Mesothelial cell of epicardium (in vitro differentiated cells): ENCODE results near the gene IL10. TPM values are rescaled to one million over a fixed set of nuclear protein-coding genes. Genes with fewer than 3 reads are reported as not detected.

Source experiments
- DNase-seq, 2 experiments: peaks; one replicate each; pipeline ENCODE4 v3.0.0; 2021; ENCODE audit warnings: low spot score in 2 of 2; ENCODE audit not compliant: unreplicated experiment in 2 of 2
- H3K27ac Mint-ChIP-seq: 2 replicates; pipeline ENCODE4 v1.8.0; 2021; ENCODE audit warnings: mixed read lengths
- H3K27me3 Mint-ChIP-seq: 2 replicates; pipeline ENCODE4 v1.8.0; 2021; ENCODE audit warnings: low read depth, mixed read lengths
- H3K36me3 Mint-ChIP-seq: 2 replicates; pipeline ENCODE4 v1.8.0; 2021; ENCODE audit warnings: mixed read lengths
- H3K4me1 Mint-ChIP-seq: 2 replicates; pipeline ENCODE4 v1.8.0; 2021; ENCODE audit warnings: mixed read lengths
- H3K4me3 Mint-ChIP-seq: 2 replicates; pipeline ENCODE4 v1.8.0; 2021; ENCODE audit warnings: mild to moderate bottlenecking, moderate library complexity, mixed read lengths
- H3K9me3 Mint-ChIP-seq: 2 replicates; pipeline ENCODE4 v1.8.0; 2021; ENCODE audit warnings: mixed read lengths
- total RNA-seq: library from RNA; stranded (reverse); gene quantifications from 3 replicates; pipeline ENCODE4 v1.2.1, GENCODE V29; 2021
- TF ChIP-seq, protein P1 (sequence below): fragments of 200-600 bp; sonication (generic); IDR thresholded peaks from one replicate; pipeline ENCODE4 v1.5.0; 2021; ENCODE audit warnings: antibody characterized with exemption; ENCODE audit not compliant: unreplicated experiment

Gene IL10
- not detected in 3 replicates for total RNA-seq

DNA sequence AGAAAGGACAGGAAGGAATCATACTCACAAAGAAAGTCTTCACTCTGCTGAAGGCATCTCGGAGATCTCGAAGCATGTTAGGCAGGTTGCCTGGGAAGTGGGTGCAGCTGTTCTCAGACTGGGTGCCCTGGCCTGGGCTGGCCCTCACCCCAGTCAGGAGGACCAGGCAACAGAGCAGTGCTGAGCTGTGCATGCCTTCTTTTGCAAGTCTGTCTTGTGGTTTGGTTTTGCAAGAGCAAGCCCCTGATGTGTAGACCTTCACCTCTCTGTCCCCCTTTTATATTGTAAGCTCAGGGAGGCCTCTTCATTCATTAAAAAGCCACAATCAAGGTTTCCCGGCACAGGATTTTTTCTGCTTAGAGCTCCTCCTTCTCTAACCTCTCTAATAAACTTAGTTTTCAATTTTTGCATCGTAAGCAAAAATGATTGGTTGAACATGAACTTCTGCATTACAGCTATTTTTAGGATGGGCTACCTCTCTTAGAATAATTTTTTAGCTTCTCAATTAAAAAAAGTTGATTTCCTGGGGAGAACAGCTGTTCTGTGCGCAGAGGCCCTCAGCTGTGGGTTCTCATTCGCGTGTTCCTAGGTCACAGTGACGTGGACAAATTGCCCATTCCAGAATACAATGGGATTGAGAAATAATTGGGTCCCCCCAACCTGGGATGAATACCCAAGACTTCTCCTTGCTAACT is at the start of gene IL10:
Gene IL10, minus strand, starts transcription at position 252 of the 695 bp plus-strand sequence. Its CDS starts 59 bp downstream, at position 193.
- Mint-ChIP-seq H3K4me1 (peaks cover 18% of the 10 kb centered on the region), H3K4me3 (no peak within 1 kb of the TSS), H3K9me3 (no peaks in the 10 kb centered on the region), H3K36me3 (no peaks in the 10 kb centered on the region), H3K27ac (no peak within 1 kb of the TSS), H3K27me3 (peaks cover 26% of the 10 kb centered on the region)
- TF ChIP-seq, protein P1, sequence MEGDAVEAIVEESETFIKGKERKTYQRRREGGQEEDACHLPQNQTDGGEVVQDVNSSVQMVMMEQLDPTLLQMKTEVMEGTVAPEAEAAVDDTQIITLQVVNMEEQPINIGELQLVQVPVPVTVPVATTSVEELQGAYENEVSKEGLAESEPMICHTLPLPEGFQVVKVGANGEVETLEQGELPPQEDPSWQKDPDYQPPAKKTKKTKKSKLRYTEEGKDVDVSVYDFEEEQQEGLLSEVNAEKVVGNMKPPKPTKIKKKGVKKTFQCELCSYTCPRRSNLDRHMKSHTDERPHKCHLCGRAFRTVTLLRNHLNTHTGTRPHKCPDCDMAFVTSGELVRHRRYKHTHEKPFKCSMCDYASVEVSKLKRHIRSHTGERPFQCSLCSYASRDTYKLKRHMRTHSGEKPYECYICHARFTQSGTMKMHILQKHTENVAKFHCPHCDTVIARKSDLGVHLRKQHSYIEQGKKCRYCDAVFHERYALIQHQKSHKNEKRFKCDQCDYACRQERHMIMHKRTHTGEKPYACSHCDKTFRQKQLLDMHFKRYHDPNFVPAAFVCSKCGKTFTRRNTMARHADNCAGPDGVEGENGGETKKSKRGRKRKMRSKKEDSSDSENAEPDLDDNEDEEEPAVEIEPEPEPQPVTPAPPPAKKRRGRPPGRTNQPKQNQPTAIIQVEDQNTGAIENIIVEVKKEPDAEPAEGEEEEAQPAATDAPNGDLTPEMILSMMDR: no peak
- DNase-seq: no peak

DNA sequence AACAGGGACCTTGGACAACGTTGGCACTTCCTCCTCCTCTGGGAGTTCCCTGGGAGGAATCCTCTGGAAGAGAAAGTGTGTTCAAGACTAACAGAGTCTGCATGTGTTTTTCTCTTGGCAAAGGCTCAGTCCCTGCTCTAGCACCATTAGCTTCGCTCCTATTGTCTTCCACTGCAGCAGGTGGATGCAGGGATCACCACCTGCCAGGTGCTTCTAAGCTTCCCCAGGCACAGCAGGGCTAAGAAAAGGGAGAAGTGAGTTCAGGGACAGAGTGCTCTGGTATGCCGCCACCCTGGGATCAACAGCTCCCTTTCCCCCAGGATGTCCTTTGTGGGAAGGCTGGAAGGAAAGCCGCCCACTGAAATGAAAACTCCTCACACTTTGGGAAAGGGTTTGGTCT is 49.2 kb upstream of the IL10 start:
- Mint-ChIP-seq H3K4me1 (peaks cover 11% of the 10 kb centered on the region), H3K27ac (no peak overlapping the region), H3K9me3 (no peaks in the 10 kb centered on the region)

DNA sequence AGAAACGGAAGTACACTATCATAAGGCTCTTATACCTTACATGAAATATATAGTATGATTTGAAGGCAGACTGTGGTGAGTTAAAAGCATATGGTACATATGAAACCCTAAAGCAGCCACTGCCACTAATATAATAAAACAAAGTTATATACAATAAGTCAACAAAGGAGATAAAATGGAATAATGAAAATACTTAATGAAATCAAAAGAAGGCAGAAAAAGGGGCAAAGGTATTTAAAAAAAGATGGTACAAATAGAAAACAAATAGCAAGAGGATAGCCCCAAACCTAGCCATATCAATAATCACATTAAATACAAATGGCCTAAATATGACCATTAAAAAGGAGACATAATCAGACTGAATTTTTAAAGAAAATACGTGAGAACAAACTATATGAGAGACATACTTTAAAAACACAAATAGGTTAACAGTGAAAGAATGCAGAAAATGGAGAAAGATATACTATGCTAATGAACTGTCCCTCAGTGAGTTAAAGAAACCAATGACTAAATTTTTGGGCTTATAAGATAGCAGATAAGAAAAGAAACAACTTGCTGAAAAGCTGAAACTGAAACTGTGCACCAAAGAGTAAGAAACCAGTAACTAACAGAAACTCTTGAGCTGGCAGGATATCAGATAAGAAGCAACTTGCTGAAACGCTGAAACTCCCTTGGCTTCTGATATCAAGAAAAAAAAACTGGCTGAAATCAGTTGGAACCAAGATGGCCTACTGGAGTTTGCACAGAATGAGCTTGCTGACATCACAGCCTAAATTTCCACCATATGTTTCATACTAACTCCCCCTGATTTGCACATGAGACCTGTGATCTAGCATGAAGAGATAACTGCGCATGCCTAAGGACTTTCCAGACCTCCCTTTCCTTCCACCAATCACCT is 44.3 kb upstream of the IL10 start:
- peak overlapping the region; percentile 81 for H3K27ac Mint-ChIP-seq
- H3K27me3 Mint-ChIP-seq: peaks cover 13% of the 10 kb centered on the region
- no peak for DNase-seq
- peaks cover 13% of the 10 kb centered on the region for H3K9me3 Mint-ChIP-seq
- no peak overlapping the region for H3K4me3 Mint-ChIP-seq
- peaks cover 22% of the 10 kb centered on the region for H3K4me1 Mint-ChIP-seq
- TF ChIP-seq, protein P1: no peak
- H3K36me3 Mint-ChIP-seq: no peaks in the 10 kb centered on the region

More for the DNA sequence above, 49.2 kb upstream of the IL10 start:
- H3K36me3 Mint-ChIP-seq: no peaks in the 10 kb centered on the region
- DNase-seq: no peak
- TF ChIP-seq, protein P1: no peak
- H3K4me3 Mint-ChIP-seq: no peak overlapping the region
- peaks cover 19% of the 10 kb centered on the region for H3K27me3 Mint-ChIP-seq

DNA sequence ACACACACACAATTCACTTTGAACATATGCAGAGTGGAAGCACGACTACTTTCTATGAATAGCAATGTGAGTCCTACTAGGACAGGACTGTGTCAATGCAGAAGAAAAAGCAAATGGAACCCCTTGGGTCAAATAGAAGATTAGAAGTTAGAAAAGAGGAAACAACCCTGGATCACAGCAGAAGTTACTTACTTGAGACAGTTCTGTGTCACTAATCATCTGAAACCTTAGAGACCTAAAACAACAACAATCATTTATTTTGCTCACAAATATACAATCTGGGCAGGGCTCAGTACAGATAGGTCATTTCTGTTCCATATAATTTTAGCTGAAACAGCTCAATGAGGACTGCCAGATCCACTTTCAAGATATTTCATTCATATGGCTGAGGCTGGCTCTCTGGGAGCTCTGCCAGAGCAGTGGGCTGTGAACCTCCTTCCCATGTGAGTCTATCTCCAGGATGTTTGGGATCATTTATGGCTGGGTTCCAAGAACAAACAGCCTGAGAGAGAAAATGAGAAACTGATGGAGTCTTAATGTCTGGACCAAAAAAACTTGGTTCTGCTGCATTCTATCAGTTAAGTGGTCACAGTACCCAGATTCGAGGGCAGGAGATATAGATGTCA is 42.5 kb upstream of the IL10 start:
- Mint-ChIP-seq H3K27ac (no peak overlapping the region), H3K4me3 (no peak overlapping the region), H3K27me3 (peaks cover 6% of the 10 kb centered on the region), H3K9me3 (peaks cover 16% of the 10 kb centered on the region), H3K4me1 (peaks cover 22% of the 10 kb centered on the region), H3K36me3 (no peaks in the 10 kb centered on the region)
- TF ChIP-seq, protein P1: no peak
- DNase-seq: no peak

DNA sequence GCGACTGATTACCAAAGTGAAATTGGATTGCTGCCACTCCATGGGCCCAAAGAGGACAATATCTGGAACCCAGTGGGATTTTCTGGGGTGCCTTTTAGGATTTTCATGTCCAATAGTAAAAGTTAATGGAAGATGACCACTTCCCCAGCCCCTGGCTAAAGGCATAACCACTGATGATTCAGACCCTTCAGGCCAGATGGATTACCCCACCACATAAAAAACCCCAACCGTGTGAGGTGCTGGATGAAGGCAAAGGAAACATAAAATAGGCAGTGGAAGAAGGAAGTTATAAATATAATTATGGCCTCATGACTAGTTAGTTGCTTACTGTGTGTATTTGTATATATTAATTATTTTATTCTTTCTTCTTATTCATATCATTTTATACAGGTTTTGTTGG is 40.2 kb upstream of the IL10 start:
- Mint-ChIP-seq H3K36me3 (no peaks in the 10 kb centered on the region), H3K9me3 (peaks cover 16% of the 10 kb centered on the region), H3K27ac (no peak overlapping the region), H3K4me1 (peaks cover 22% of the 10 kb centered on the region), H3K27me3 (peaks cover 17% of the 10 kb centered on the region), H3K4me3 (no peak overlapping the region)
- TF ChIP-seq, protein P1: no peak
- DNase-seq: no peak
